ENCODE results near the gene ZNF497. TPM values are rescaled to one million over a fixed set of nuclear protein-coding genes. Genes with fewer than 3 reads are reported as not detected.

Gene ZNF497
- total and polyA plus RNA-seq, 2 of the 13 experiments (the other 11 are each of a cell fraction or from before 2014, with no cell fraction given), result 1.5 to 1.9 TPM

DNA sequence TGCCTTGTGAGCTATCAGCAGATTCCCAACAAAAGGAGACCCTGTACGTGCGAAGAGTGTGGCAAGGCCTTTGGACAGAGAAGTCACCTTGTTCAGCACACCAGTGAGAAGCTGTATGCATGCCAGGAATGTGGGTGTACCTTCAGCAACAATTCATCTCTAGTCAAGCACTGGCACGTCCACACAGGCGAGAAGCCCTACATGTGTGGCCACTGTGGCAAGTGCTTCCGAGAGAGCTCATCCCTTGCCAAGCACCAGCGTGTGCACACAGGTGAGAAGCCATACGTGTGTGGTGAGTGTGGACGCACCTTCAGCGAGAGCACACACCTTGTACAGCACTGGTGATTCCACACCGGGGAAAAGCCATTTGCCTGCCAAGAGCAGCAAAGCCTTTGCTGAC, 43.3 kb downstream of the ZNF497 start:
- WGBS (ENCODE audit: low lambda C conversion rate), result 92% methylated on average over 6 of the region's 10 CpGs
- no peaks in the 10 kb centered on the region for H3K4me1 ChIP-seq (ENCODE audit: insufficient read depth, low read length)
- H2AFZ ChIP-seq (ENCODE audit: low read length), result no peak overlapping the region
- CTCF ChIA-PET (ENCODE audit: low intra/inter-chr PET ratio, low total read pairs), result no interaction called here
- in situ Hi-C loops (cut with HindIII; ENCODE audit: extremely low pct_ligation_motif_present, low pct_unique_long_range_greater_than_20kb), result no loop called here
- TF ChIP-seq HOXD1 (CRISPR knock-in tag; IDR thresholded peaks at IDR 0.05) (no peak), AGO2 (optimal IDR thresholded peaks at IDR 0.05; ENCODE audit: low read depth, low read length) (peak; percentile 18)
- no peak for ATAC-seq
- no TSS peak for BruUV-seq (replicated peaks)
- no peaks in the 10 kb centered on the region for H3K9me3 ChIP-seq (ENCODE audit: low read length)
- no peak for DNase-seq (ENCODE audit: low spot score)
- H3K9ac ChIP-seq (ENCODE audit: insufficient read depth, low read depth, low read length), result no peak overlapping the region
- peaks cover 0 to 9% of the 10 kb centered on the region in 2 experiments; a peak in 2 of 5 replicates for H3K36me3 ChIP-seq (replicated peaks in 1 of 2; ENCODE audit: control insufficient read depth in 1 of 2, insufficient read depth in 2 of 2, low read length in 2 of 2)
- POLR2A ChIA-PET, result no interaction called here
- no peak overlapping the region for H3K4me3 ChIP-seq (replicated peaks in 1 of 3; ENCODE audit: insufficient read depth in 1 of 3, low read depth in 2 of 3, low read length in 3 of 3)
- no peak overlapping the region for H3K4me2 ChIP-seq (ENCODE audit: low read depth, low read length)
- H3K79me2 ChIP-seq (ENCODE audit: insufficient read depth, low read length), result no peaks in the 10 kb centered on the region
- no peaks in the 10 kb centered on the region for H4K20me1 ChIP-seq (ENCODE audit: insufficient read depth, low read length)
- H3K27me3 ChIP-seq (ENCODE audit: control insufficient read depth in 1 of 2, insufficient read depth in 2 of 2, low read length in 2 of 2), result no peaks in the 10 kb centered on the region
- H3K27ac ChIP-seq (ENCODE audit: extremely low read length, insufficient read depth, low read length), result no peak overlapping the region
- FAIRE-seq, result no peak
- intact Hi-C loops (cut with micrococcal nuclease; ENCODE audit: unreplicated experiment), result no loop called here

DNA sequence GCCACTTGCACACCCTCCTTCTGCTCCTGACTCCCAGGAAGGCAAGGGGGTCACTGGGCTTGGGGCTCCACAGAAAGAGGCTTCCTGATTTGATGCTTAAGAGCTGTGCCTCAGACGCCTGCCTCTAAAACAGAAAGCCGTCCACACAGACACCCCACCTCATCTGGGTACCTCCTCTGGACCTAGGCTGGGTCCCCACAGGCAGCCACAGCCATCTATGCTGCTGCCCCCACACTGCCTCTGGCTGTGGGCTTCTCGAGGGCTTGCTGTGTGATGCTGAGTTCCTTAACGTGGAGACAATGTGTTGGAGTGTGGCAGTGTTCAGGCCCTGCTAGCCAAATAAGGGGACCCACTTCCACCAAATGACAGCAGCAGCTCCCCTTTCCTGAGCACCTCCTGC, 44.3 kb downstream of the ZNF497 start:
- Histone ChIP-seq H3K79me2 (ENCODE audit: insufficient read depth, low read length) (no peaks in the 10 kb centered on the region), H3K9me3 (ENCODE audit: low read length) (no peaks in the 10 kb centered on the region), H3K4me2 (ENCODE audit: low read depth, low read length) (no peak overlapping the region), H2AFZ (ENCODE audit: low read length) (no peak overlapping the region), H3K36me3 (replicated peaks in 1 of 2; ENCODE audit: control insufficient read depth in 1 of 2, insufficient read depth in 2 of 2, low read length in 2 of 2) (peaks cover 0 to 12% of the 10 kb centered on the region in 2 experiments), H3K4me1 (ENCODE audit: insufficient read depth, low read length) (no peaks in the 10 kb centered on the region), H3K27ac (ENCODE audit: extremely low read length, insufficient read depth, low read length) (no peak overlapping the region), H3K4me3 (replicated peaks in 1 of 3; ENCODE audit: insufficient read depth in 1 of 3, low read depth in 2 of 3, low read length in 3 of 3) (no peak overlapping the region), H3K9ac (ENCODE audit: insufficient read depth, low read depth, low read length) (no peak overlapping the region), H3K27me3 (ENCODE audit: control insufficient read depth in 1 of 2, insufficient read depth in 2 of 2, low read length in 2 of 2) (no peaks in the 10 kb centered on the region), H4K20me1 (ENCODE audit: insufficient read depth, low read length) (no peaks in the 10 kb centered on the region)
- FAIRE-seq, result no peak
- no peak for TF ChIP-seq DR1 (CRISPR knock-in tag; IDR thresholded peaks at IDR 0.05)
- TF ChIP-seq GLI4 (CRISPR knock-in tag; IDR thresholded peaks at IDR 0.05; ENCODE audit: borderline replicate concordance), result no peak
- no peak for TF ChIP-seq TARDBP (CRISPR knock-in tag; IDR thresholded peaks at IDR 0.05)
- ATAC-seq, result no peak
- WGBS (ENCODE audit: low lambda C conversion rate), result 100% methylated on average over 1 of the region's 4 CpGs
- ChIA-PET CTCF (ENCODE audit: low intra/inter-chr PET ratio, low total read pairs) (no interaction called here), POLR2A (no interaction called here)
- DNase-seq (ENCODE audit: low spot score), result no peak
- no TSS peak for BruUV-seq (replicated peaks)
- intact Hi-C loops (cut with micrococcal nuclease; ENCODE audit: unreplicated experiment) (no loop called here), in situ Hi-C loops (cut with HindIII; ENCODE audit: extremely low pct_ligation_motif_present, low pct_unique_long_range_greater_than_20kb) (no loop called here)
